Activated T-cell treated with anti-CD3 and anti-CD28 coated beads for 48 hours (primary cell): ENCODE results near the gene GNB4.

Experiments
- DNase-seq: peaks from one replicate; pipeline ENCODE4 v3.0.0-alpha.2; 2020; ENCODE audit warnings: low read depth

Gene GNB4

DNA sequence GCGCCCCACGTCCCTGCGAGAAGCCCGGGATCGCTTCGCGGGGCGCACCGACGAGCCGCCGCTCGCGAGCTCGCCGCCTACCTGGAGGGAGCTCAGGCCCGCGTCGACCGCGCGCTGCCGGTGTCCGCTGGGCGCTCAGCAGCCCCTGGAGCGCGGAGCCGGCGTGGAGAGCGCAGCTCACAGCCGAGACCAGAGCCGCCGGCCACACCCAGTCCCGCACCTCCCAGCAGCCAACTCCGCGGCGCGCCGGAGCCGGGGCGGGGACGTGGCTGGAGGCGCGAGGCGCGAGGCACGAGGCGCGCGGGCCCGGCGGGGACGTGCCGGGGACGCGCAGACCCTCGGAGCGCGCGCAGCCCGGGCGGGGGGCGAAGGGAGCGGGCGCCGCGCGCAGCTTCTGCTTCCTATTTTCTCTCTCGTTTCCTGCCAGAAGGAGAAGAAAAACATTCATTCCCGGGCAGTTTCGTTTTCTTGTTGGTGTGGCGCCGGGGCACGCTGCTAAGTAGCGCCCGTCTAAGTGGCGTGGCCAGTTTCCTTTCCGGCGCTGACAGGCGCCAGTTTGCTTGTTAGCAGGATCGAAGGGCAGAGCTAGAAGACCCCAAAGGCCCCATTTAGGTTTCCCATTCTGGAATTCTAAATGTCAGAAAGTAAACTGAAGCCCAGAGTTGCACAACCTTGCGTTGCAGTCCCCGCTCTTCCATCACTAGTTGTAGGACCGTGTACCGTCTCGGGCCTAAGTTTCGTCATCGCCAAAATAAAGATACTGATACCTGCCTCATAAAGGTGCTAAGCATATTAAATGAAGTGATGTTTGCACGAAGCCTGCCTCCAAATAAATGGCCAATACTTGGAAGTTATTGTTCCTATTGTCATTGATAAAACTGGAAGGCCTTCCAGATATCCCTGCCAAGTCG is at the start of gene GNB4:
Gene GNB4, minus strand, starts transcription at position 206 of the 911 bp plus-strand sequence. CDS start 25,270 bp downstream, outside the sequence.
- DNase-seq, result peak; percentile 40

DNA sequence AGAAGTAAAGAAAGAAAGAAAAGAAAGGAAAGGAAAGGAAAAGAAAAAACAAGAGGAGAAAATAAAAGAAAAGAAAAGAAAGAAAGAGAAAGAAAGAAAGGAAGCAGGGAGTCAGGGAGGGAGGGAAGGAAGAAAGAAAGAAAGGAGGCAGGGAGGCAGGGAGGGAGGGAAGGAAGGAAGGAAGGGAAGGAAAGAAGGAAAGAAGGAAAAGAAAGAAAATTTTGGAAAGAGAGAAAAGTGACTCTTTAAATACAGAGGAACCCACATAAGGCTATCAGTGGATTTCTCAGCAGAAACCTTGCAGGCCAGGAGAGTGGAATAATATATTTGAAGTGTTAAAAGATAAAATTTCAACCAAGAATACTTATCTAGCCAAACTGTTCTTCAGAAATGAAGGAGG is 44.2 kb upstream of the GNB4 start:
- DNase-seq, result no peak

GRCh38 chr3:179493260-179493659 is 42.0 kb upstream of the GNB4 start:
- DNase-seq, result no peak

DNA sequence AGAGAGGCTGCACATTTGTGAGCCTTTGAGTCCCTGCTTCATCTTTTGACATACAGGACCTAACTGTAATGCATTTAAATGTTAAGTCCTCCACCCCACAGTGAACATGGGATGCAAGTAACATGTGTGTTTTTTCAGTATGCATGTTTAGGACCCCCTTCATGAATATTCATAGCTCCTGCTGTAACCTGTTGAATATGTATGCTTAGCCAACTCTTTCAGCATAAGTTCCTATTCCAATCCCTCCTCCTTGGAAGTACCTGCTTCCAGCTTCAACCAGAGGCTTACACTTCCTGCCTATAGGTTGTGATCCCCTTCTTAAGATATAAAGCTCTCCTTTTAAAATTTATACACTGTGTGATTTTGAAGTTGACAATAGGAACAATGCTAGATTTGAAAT is 36.9 kb upstream of the GNB4 start:
- no peak for DNase-seq

GRCh38 chr3:179486806-179487205 is 35.5 kb upstream of the GNB4 start:
- no peak for DNase-seq

GRCh38 chr3:179482857-179483256 is 31.6 kb upstream of the GNB4 start:
- DNase-seq, result no peak

GRCh38 chr3:179476215-179476614 is 24.9 kb upstream of the GNB4 start:
- DNase-seq, result no peak

DNA sequence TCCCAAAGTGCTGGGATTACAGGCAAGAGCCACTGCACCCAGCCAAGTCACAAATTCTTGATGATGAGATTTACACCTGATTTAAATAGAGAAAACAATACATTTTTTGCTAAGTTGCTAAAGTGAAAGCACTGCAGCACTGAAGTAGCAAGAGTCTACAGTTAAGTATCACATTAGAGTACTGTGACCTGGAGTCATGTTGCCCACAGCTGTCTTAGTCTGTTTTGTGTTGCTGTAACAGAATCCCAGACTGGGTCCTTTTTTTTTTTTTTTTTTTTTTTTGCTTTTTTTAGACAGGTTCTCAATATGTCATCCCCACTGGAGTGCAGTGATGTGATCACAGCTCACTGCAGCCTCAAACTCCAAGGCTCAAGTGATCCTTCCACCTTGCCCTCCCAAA is 23.2 kb upstream of the GNB4 start:
- DNase-seq, result no peak

- DNase-seq, result no peak
Observed at GRCh38 chr3:179473565-179473964, 22.3 kb upstream of the GNB4 start.

- no peak for DNase-seq
Observed at GRCh38 chr3:179464323-179465092, 13.2 kb upstream of the GNB4 start.

DNA sequence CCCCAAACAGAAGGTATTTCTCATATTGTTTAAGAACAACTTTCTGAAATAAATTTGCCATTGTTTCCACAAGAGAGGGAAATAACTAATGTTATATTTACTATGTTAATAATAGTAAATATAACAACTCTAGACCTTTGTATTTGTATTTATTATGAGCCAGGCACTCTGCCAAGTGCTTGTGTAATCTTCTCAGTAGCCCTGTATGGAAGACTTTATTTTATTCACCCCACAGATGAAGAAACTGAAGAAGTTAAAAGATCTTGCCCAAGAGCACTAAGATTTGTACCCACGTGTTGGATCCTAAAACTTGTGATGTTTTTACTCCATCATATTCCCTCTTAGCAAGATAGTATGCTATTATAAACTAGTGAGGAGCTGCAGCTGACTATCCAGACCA is 12.0 kb upstream of the GNB4 start:
- DNase-seq, result no peak

GRCh38 chr3:179460260-179460659 is 9.0 kb upstream of the GNB4 start:
- DNase-seq, result no peak

- no peak for DNase-seq
Observed at GRCh38 chr3:179455954-179456353, 4.7 kb upstream of the GNB4 start.

- no peak for DNase-seq
Observed at GRCh38 chr3:179454887-179455286, 3.6 kb upstream of the GNB4 start.

GRCh38 chr3:179453967-179454366 is 2.7 kb upstream of the GNB4 start:
- no peak for DNase-seq

- no peak for DNase-seq
Observed at GRCh38 chr3:179452872-179453271, 1.6 kb upstream of the GNB4 start.

DNA sequence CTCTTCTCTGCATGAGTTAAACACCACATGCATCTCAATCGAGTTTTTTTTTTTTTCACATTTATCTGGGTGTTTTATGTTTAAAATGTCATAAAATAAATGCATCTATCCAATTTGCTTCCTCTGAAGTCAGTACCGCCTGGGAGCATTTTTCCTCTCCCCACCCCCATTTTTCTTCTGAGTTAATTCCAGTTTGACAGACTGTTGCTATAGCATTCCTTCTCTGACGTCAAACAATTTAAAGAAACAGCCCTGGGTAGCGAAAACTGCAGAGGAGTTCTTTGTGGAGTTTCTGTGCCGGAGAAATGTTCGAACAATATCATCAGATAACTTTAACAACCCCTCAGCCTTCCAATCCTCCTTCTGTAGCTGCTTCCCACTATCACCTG is 900 bp upstream of the GNB4 start:
- DNase-seq, result no peak

DNA sequence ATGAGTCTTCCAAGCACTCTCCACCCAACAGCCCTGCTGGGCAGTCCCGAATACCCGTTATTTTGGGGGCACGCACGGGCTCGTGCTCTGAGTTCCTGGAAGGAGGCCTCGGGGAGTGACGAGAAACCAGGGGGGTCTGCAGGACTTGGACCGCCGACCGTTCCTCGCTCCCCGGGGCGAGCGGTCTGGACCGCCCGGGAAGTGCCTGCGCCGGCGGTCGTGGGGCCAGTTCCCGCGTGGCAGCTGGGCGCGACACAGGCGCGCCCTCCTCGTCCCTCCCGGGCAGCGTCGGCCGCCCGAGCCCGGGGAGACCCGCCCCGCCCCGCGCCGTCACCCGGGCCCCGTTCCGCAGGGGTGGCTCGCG is 387 bp downstream of the GNB4 start:
- DNase-seq, result no peak

- no peak for DNase-seq
Observed at GRCh38 chr3:179450261-179450701, 989 bp downstream of the GNB4 start.

- DNase-seq, result no peak
Observed at GRCh38 chr3:179449636-179450035, 1.6 kb downstream of the GNB4 start.

DNA sequence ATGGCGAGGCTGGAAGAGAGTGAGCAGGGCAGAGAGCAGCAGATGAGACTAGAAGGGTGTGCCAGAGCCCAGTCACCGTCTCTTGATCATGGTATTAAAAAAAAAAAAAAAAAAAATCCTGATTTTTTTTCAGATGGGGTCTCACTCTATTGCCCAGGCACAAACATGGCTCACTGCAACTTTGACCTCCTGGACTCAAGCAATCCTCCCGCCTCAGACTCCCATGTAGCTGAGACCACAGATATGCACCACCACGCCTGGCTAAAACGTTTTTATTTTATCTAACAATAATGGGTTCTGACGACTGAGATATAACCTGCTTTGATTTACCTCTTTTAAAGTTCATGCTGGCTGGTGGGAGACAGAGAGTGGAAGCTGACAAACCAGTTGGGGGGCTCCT is 4.0 kb downstream of the GNB4 start:
- no peak for DNase-seq

DNA sequence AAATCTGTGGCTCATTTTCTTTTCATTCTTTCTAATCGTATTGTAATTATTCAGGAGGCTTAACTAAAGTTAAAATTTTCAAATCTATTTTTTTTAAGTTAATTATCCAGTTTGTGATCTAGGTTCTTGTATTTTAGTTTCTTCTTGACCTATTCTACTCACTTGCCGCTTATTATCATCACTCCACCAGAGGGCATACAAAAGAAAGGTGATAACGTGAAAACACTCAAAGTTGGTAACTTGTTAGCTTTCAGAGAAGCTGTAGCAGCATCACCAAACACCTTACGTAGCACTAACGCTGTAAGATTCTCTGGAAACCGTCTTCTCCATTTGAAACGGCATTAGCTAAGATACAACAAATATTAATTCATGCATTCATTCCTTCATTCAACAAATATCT is 4.8 kb downstream of the GNB4 start:
- DNase-seq, result no peak

GRCh38 chr3:179438841-179439240 is 12.4 kb downstream of the GNB4 start:
- no peak for DNase-seq
